HG03571 (cell line): ENCODE data around the gene LRRC28.
"Not testable (repeated sequence)": the region's sequence is repeated elsewhere in the genome, so short reads cannot be mapped to it uniquely, and the experiment has no call there.

ENCODE experiments used
- ATAC-seq: cut with Tn5 transposase; IDR thresholded peaks from one replicate; pipeline ENCODE4 v1.9.1; 2021; ENCODE audit not compliant: unreplicated experiment

LRRC28 gene

GRCh38 chr15:99250857-99251841 lies at the start of gene LRRC28:
Gene LRRC28 (plus strand): TSS chr15:99251481. CDS start chr15:99255958, 4,477 bp downstream.
- ATAC-seq, result peak; percentile 91

DNA sequence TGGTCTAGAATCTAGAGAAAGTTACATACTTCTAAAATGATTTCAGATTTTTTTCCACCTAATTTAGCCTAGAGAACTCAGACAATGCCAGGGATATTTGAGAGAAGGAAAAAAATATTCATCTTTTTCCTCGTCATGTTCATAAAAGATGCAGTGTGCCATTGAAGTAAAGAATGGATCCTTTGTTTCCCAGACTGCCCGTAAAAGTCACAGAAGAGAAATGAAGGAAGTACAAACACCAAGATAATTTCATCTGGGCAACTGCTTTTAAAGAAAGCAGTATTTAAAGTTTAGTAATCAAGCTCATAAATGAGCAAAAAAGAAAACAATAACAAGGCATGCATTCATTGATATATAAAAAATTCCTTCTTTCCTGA lies 49.1 kb upstream of the LRRC28 start:
- ATAC-seq, result no peak

- ATAC-seq, result no peak
Measured at GRCh38 chr15:99207672-99208071, 43.6 kb upstream of the LRRC28 start.

GRCh38 chr15:99209326-99209725 lies 42.0 kb upstream of the LRRC28 start:
- ATAC-seq, result no peak

GRCh38 chr15:99210334-99210733 lies 40.9 kb upstream of the LRRC28 start:
- ATAC-seq, result no peak

- no peak for ATAC-seq
Measured at GRCh38 chr15:99211926-99212325, 39.4 kb upstream of the LRRC28 start.

- no peak for ATAC-seq
Measured at GRCh38 chr15:99212406-99212805, 38.9 kb upstream of the LRRC28 start.

DNA sequence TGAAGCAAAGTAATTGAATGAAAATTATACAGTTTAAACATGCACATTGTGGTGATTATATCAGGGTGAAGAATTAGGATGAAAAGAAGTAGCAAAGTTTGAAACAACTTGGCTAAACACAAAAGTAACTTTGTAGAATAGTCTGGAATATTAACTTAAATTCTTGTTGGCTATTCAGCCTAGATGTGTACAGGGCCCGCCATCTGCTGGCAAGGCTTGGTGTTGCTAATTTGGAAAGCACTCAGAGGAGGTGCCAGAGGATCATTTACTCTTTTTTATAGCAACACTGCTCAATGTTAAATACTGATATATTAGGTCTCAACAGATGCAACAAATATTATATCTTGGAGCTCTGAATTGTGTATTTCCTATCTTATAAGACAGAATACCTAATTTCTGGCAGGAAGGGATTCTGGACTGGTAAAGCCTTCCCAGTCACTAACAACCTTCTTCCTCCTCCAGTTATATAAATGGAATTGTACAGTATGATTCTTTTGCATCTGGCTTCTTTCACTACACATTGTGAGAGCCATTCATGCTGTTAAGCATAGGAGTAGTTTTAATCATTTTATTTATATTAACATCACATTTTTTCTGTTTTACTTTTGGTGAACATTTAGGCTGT lies 38.0 kb upstream of the LRRC28 start:
- peak; percentile 77 for ATAC-seq

- no peak for ATAC-seq
Measured at GRCh38 chr15:99224372-99225214, 26.7 kb upstream of the LRRC28 start.

GRCh38 chr15:99226802-99227201 lies 24.5 kb upstream of the LRRC28 start:
- no peak for ATAC-seq

DNA sequence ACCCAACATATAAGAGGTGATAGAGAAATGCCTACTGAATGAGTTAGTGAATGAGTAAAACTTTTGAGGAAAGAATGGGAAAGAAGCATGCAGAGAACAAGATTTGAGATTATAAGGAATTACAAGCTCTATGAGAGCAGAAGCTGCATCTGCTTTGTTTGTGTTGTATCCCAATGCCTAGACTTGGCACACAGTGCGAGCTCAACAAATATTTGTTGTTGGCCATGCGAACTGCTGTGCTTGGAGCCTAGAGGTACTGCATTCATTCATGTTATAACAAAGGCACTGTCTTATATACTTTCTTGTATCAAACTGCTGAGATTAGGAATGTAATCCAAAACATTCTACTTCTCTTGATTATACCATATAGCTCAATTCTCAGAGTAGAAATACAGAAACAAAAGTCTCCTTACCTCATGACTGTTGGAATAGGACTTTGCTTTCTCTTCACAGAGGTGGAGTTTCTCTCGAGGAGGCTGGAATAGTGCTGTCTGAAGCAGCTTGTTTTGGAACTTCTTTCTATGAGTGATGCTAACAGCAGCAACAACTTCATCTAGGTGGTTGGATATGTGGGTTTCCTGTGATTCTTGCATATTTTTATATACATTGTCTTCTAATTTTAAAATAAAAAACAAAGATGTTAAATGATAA lies 23.0 kb upstream of the LRRC28 start:
- no peak for ATAC-seq

DNA sequence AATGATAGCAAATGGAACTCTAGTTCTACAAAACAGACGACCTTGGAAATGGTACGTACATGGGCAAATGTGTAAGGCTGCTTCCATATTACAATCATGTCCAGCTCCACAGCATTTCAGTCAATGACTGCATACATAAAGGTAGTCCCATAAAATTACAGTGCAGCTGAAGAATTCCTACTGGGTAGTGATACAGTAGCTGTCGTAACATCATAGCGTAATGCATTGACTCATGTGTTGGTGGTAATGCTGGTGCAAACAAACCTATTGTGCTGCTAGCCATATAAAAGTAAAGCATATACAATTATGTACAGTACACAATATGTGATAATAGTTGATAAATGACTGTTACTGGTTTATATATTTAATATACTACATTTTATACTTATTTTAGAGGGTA lies 20.4 kb upstream of the LRRC28 start:
- no peak for ATAC-seq

DNA sequence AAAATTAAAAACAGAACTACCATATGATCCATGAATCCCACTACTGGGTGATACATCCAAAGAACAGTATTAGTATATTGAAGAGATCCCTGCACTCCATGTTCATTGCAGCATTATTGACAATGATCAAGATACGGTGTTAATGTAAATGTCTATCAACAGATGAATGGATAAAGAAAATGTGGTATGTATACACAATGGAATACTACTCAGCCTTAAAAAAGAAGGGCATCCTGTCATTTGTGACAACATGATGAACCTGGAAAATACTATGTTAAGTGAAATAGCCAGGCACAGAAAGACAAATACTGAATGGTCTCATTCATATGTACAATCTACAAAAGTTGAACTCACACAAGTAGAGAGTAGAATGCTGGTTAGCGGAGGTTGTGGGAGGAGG lies 18.5 kb upstream of the LRRC28 start:
- no peak for ATAC-seq

- not testable (repeated sequence) for ATAC-seq
Measured at GRCh38 chr15:99234160-99234559, 17.1 kb upstream of the LRRC28 start.

DNA sequence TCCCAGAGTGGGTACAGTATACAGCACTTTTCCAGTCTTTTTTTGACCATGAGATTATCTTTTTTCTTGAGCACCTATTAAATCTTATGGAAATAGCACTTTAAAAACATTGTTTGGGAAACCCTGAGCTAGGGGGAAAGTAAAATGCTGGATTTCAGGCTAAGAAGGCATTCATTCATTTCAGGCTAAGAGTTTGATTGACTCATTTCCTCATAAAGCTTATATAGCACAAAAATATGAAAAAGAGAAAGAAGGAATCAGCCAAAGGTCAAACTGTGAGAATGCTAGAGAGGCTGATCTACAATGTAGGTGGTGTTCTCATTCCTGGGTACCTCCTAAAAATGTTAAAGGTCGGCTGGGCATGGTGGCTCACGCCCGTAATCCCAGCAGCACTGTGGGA lies 12.4 kb upstream of the LRRC28 start:
- ATAC-seq, result no peak

DNA sequence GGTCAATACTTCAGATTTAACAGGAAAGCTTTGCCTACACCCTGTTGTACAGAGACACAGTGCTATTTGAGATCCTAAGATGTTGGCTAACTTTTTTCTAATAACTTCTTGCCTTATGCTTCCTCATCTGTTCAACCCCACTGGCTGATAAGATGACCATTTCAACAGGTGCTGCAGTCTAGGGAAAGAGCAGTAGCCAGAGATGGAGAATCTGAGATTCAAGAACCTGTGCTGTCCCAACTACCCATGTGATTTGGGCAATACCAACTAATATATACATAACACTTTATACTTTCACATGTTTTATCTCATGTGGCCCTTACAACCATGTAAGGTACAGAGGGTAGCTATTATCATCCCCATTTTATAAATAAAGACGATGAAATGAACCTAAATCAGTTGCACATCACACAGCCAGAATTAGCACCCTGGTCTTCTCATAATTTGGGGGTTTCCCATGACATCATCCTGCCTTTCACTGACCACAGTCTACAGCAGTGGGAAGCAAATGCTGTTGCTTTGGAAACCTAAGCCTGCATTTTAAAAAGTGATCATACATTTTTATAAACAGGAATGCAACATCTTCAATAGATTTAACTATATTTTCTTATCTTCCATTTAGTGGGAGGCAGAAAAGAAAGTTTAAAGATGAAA lies 11.6 kb upstream of the LRRC28 start:
- ATAC-seq, result peak; percentile 86

- ATAC-seq, result no peak
Measured at GRCh38 chr15:99241752-99242151, 9.5 kb upstream of the LRRC28 start.

DNA sequence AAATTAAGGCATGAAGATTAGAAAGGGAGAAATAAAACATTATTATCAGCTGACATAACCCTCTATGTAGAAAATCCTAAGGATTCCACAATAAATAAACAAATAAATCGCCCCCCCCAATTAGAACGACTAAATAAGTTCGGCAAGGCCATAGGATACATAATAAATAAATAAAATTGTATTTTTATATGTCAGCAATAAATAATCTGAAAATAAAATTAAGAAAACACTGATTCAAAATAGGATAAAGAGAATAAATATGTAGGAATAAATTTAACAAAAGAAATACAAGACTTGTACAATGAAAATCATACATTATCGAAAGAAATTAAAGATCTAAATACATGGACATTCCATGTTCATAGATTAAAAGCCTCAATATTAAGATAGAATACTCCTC lies 7.0 kb upstream of the LRRC28 start:
- no peak for ATAC-seq

GRCh38 chr15:99247062-99247461 lies 4.2 kb upstream of the LRRC28 start:
- no peak for ATAC-seq

DNA sequence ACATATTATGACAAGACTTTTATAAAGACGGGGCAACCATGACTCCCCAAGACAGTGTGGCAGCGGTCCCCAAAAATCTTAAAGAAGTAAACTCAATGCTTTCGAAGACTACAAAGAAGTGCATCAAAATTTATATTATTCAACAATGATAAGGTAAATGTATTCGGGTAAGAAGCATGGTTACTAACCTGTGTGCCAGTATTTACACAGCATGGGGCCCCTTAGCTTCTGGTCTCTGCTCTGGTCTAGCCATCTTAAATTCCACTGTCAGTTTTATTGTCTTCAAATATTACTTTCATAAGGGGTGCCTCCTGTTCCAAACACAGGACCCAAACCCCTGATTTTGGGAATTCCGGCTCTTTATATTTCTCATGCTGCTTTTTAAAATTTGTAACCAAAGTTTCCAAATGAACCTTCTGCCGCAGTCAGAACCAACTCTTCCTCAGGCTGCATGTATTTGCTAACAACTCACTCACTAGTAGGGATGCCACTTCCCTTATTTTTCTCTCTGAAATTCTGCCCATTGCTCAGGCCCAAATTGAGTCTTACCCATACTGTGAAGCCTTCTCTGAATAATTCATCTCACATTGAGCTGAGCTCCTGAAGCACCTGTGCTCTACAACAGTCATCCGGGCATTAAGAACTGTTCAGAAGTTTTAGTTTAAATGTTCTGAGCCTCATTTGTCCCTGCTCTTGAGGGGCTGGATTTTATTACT lies 3.1 kb upstream of the LRRC28 start:
- no peak for ATAC-seq
